NCI-H774 (cell line): ENCODE data around the gene PTPRN2.
"Not testable (repeated sequence)": the region's sequence is repeated elsewhere in the genome, so short reads cannot be mapped to it uniquely, and the experiment has no call there.

ENCODE experiments used
- DNase-seq: peaks from one replicate; lab custom pipeline; 2025; lab: John Stamatoyannopoulos, UW

Gene PTPRN2

GRCh38 chr7:158550886-158551452 lies 36.7 kb downstream of the PTPRN2 start:
- DNase-seq = no peak

GRCh38 chr7:158550394-158550700 lies 37.3 kb downstream of the PTPRN2 start:
- no peak for DNase-seq

GRCh38 chr7:158549616-158550393 lies 37.8 kb downstream of the PTPRN2 start:
- no peak for DNase-seq

- no peak for DNase-seq
Observed at GRCh38 chr7:158549176-158549615, 38.4 kb downstream of the PTPRN2 start.

GRCh38 chr7:158548726-158549125 lies 38.9 kb downstream of the PTPRN2 start:
- no peak for DNase-seq

- no peak for DNase-seq
Observed at GRCh38 chr7:158547817-158548216, 39.8 kb downstream of the PTPRN2 start.

- DNase-seq = no peak
Observed at GRCh38 chr7:158546626-158547025, 41.0 kb downstream of the PTPRN2 start.

GRCh38 chr7:158546214-158546613 lies 41.4 kb downstream of the PTPRN2 start:
- DNase-seq = no peak

GRCh38 chr7:158544708-158545107 lies 42.9 kb downstream of the PTPRN2 start:
- no peak for DNase-seq

- DNase-seq = no peak
Observed at GRCh38 chr7:158543840-158544239, 43.8 kb downstream of the PTPRN2 start.

- no peak for DNase-seq
Observed at GRCh38 chr7:158542651-158543566, 44.7 kb downstream of the PTPRN2 start.

GRCh38 chr7:158541346-158542010 lies 46.1 kb downstream of the PTPRN2 start:
- no peak for DNase-seq

GRCh38 chr7:158539711-158540146 lies 47.9 kb downstream of the PTPRN2 start:
- DNase-seq = no peak

GRCh38 chr7:158538156-158538946 lies 49.3 kb downstream of the PTPRN2 start:
- DNase-seq = no peak

- DNase-seq = no peak
Observed at GRCh38 chr7:158537516-158537882, 50.1 kb downstream of the PTPRN2 start.

- DNase-seq = no peak
Observed at GRCh38 chr7:158536871-158537515, 50.6 kb downstream of the PTPRN2 start.

GRCh38 chr7:158535079-158535478 lies 52.5 kb downstream of the PTPRN2 start:
- DNase-seq = no peak

- no peak for DNase-seq
Observed at GRCh38 chr7:158534598-158534997, 53.0 kb downstream of the PTPRN2 start.

GRCh38 chr7:158534134-158534515 lies 53.5 kb downstream of the PTPRN2 start:
- DNase-seq = not testable (repeated sequence)

- DNase-seq = no peak
Observed at GRCh38 chr7:158533386-158534133, 54.1 kb downstream of the PTPRN2 start.
